ENCODE results near the gene VPS13D. TPM values are rescaled to one million over a fixed set of nuclear protein-coding genes. Genes with fewer than 3 reads are reported as not detected.

Gene VPS13D
- total and polyA plus RNA-seq, 2 experiments from 2014 or later, result 9.7 to 35.7 TPM

DNA sequence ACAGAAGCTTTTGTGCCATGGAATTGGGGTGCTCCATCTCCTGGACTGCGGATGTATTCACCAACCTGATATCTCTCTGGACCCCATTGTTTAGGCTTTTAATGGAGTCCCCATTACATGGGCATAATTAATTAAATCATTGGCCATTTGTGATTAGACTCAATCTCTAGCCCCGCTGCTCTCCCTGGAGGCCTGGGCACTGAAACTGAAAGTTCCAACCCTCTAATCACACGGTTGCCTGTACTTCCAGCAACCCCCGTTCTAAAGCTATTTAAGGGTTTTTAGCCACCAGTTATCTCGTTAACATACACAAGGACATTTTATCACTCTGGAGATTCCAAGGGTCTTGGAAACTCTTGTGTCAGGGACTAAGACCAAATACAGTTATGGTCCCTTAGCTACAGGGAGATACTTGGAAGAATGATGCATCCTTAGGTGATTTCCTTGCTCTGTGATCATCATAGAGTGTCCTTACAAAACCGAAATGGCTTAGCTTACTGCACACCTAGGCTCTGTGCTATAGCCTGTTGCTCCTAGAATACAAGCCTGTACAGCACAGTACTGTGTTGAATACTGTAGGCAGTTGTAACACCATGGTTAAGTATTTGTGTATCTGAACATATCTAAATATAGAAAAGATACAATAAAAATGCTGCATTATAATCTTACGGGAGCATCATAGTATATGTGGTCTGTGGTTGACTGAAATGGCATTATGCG lies 71.8 kb downstream of the VPS13D start:
- TF ChIP-seq, protein P1, sequence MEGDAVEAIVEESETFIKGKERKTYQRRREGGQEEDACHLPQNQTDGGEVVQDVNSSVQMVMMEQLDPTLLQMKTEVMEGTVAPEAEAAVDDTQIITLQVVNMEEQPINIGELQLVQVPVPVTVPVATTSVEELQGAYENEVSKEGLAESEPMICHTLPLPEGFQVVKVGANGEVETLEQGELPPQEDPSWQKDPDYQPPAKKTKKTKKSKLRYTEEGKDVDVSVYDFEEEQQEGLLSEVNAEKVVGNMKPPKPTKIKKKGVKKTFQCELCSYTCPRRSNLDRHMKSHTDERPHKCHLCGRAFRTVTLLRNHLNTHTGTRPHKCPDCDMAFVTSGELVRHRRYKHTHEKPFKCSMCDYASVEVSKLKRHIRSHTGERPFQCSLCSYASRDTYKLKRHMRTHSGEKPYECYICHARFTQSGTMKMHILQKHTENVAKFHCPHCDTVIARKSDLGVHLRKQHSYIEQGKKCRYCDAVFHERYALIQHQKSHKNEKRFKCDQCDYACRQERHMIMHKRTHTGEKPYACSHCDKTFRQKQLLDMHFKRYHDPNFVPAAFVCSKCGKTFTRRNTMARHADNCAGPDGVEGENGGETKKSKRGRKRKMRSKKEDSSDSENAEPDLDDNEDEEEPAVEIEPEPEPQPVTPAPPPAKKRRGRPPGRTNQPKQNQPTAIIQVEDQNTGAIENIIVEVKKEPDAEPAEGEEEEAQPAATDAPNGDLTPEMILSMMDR (IDR thresholded peaks at IDR 0.05; ENCODE audit: low read depth, low read length), result no peak
- H3K27me3 ChIP-seq, result no peaks in the 10 kb centered on the region

DNA sequence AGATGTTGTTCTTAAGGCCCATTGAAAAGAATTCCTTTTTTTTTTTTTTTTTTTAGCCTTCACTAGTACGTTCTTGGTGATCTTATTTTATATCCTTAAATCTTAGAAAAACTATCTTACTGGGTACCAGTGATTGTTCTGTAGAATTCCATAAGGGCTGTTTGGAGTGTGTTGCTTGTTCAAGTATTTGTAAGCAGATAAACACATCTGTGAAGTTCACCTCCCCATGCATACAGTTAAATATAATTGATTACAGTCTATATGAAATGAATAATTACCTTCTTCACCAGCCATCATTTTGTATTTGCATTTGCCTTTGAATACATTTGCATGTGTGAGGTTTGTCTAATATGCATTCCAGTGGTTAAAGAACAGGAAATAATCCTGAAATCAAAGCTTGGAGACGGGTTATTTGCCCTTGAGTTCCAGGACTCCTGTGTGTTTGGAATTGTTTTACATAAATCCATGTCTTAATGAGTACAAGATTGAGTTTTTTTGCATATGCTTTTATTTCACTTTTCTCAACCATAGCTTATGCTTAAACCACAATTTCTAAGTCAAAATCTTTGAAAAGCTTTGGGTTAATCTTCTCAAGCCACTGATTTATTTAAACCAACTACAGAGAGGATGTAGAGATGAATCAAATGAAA lies 73.1 kb downstream of the VPS13D start:
- peaks cover 13% of the 10 kb centered on the region for H3K4me1 ChIP-seq (ENCODE audit: low read depth)
- peaks cover 19% of the 10 kb centered on the region for H3K36me3 ChIP-seq
- H3K4me3 ChIP-seq, result no peak overlapping the region
- H3K9me3 ChIP-seq (ENCODE audit: low read depth), result no peaks in the 10 kb centered on the region
- peak in 1 of 2 donors; percentile 24 for DNase-seq (ENCODE audit: low read depth in 1 of 2, low spot score in 1 of 2)
- TF ChIP-seq, protein P1 (IDR thresholded peaks at IDR 0.05; ENCODE audit: low read depth, low read length), result no peak
- no peak overlapping the region for H3K27ac ChIP-seq
- H3K27me3 ChIP-seq, result no peaks in the 10 kb centered on the region

More for the DNA sequence above, 71.8 kb downstream of the VPS13D start:
- no peak overlapping the region for H3K4me3 ChIP-seq
- DNase-seq (ENCODE audit: low read depth in 1 of 2, low spot score in 1 of 2), result peak in 1 of 2 donors; percentile 31
- no peaks in the 10 kb centered on the region for H3K9me3 ChIP-seq (ENCODE audit: low read depth)
- H3K36me3 ChIP-seq, result peaks cover 19% of the 10 kb centered on the region
- H3K27ac ChIP-seq, result peak overlapping the region; percentile 51
- peaks cover 13% of the 10 kb centered on the region for H3K4me1 ChIP-seq (ENCODE audit: low read depth)

DNA sequence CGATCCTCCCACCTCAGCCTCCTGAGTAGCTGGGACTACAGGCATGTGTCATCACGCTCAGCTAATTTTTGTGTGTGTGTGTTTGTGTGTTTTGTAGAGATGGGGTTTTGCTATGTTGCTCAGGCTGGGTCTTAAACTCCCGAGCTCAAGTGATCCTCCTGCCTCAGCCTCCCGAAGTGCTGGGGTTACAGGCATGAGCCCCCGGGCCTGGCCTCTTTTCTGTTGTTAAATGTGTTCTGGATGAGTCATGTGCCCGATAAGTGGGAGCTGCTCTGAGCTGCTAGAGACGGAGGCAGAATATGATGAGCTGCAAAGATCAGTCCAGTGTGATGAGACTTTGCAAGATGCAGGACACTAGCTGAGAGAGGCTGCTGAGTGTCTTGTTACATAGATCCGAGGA lies 75.5 kb downstream of the VPS13D start:
- no peaks in the 10 kb centered on the region for H3K27me3 ChIP-seq
- H3K4me3 ChIP-seq, result no peak overlapping the region
- peaks cover 27% of the 10 kb centered on the region for H3K36me3 ChIP-seq
- no peaks in the 10 kb centered on the region for H3K9me3 ChIP-seq (ENCODE audit: low read depth)
- peaks cover 13% of the 10 kb centered on the region for H3K4me1 ChIP-seq (ENCODE audit: low read depth)
- no peak overlapping the region for H3K27ac ChIP-seq
- TF ChIP-seq, protein P1 (IDR thresholded peaks at IDR 0.05; ENCODE audit: low read depth, low read length), result no peak
- peak in 1 of 2 donors; percentile 43 for DNase-seq (ENCODE audit: low read depth in 1 of 2, low spot score in 1 of 2)

DNA sequence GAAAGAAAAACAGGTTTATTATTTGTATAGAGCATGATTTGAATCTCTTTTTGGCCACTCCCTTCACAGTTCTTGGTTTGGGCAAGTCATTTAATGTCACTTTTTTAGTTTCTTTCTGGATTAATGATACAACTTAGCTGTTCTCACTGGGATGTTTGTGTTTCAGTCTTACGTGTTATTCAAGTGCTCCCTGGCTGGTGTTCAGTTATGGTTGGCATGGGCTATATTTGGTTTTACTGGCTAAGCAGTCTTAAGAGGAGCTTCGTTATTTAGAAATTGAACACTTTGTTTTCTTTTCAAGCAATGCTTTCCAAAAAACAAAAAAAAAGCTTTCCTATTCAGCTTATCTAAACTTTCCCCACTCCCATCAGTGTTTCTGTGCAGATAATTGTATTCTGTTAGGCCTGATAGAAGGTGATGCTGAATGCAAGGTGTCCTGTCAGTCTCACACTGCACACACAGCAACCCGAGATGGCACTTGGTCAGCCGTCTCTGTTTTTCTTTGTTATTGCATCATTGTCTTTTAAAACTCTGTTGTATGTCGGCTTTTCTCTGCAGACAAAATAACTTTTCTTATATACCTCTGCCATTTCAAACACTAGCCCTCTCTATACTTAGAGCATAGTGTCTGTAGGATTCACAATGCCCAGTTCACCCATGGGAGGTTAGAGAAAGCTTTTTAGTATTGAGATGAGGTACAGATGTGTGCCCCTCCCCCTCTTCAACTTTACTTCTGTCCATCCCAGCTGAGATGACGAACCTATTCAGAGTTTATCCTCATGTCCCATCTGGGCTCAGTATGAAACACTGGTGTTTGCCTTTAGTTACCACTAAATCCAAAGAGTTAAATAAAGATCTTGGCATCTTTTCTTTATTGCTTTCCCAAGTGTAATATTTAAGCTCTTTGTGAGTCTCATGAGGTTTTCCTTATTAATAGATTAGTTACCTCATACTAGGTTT lies 80.2 kb downstream of the VPS13D start:
- Histone ChIP-seq H3K4me1 (ENCODE audit: low read depth) (no peaks in the 10 kb centered on the region), H3K9me3 (ENCODE audit: low read depth) (no peaks in the 10 kb centered on the region), H3K36me3 (peaks cover 39% of the 10 kb centered on the region), H3K27me3 (no peaks in the 10 kb centered on the region), H3K4me3 (no peak overlapping the region), H3K27ac (no peak overlapping the region)
- no peak for DNase-seq (ENCODE audit: low read depth in 1 of 2, low spot score in 1 of 2)
- TF ChIP-seq, protein P1 (IDR thresholded peaks at IDR 0.05; ENCODE audit: low read depth, low read length), result no peak

DNA sequence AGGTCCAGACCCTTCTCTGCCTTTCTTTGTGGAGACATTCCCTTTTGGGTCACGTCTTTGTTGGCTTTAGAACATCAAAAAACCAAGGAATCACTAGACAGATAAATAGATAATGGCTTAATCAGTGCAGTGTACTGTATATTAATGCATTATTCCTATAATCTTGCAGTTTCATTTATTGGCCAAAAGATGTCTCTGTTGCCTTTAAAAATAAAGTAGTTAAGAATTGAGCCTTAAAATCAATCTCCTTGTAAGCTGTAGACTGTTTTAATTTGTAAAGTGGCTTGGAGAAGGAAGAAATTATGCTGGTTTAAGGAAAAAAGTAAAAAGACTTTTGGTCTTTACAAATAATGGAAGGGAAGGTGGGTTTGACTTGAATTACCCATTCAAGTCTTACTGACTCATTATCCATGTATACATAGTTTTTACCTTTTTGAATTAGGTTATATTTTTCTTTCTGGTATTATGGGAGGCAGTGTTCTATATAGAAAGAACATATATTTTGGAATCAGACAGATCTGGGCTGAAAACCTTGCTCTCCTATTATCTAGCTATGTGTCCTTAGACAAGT lies 84.6 kb downstream of the VPS13D start:
- DNase-seq (ENCODE audit: low read depth in 1 of 2, low spot score in 1 of 2), result peak; percentile 28 to 60
- peaks cover 20% of the 10 kb centered on the region for H3K36me3 ChIP-seq

More for the DNA sequence above, 84.6 kb downstream of the VPS13D start:
- no peak overlapping the region for H3K27ac ChIP-seq
- no peaks in the 10 kb centered on the region for H3K4me1 ChIP-seq (ENCODE audit: low read depth)
- no peaks in the 10 kb centered on the region for H3K27me3 ChIP-seq
- no peaks in the 10 kb centered on the region for H3K9me3 ChIP-seq (ENCODE audit: low read depth)
- TF ChIP-seq, protein P1 (IDR thresholded peaks at IDR 0.05; ENCODE audit: low read depth, low read length), result peak; percentile 46
- H3K4me3 ChIP-seq, result no peak overlapping the region
